Keratinocyte (primary cell): ENCODE measurements around the gene LY6G6F. TPM values are rescaled to one million over a fixed set of nuclear protein-coding genes. Genes with fewer than 3 reads are reported as not detected.
A peak's percentile ranks its signal among the peaks of the same experiment; 100 is the strongest.

Experiments
- DNase-seq: peaks from one replicate; pipeline ENCODE4 v3.0.0-alpha.2; 2011; ENCODE audit warnings: low read depth, missing footprints, low spot score
- FAIRE-seq: peaks from 2 replicates; lab custom pipeline; 2011; peaks lifted over from hg19 to GRCh38; lab: Jason Lieb, UNC
- H2AFZ ChIP-seq: 2 replicates; pipeline ENCODE4 v1.6.0; 2012; ENCODE audit warnings: low read length, control low read depth, inconsistent platforms; ENCODE audit not compliant: control insufficient read depth
- H3K27ac ChIP-seq: 2 replicates; pipeline ENCODE4 v1.5.1; 2011; ENCODE audit warnings: low read length; ENCODE audit not compliant: control insufficient read depth, insufficient read depth
- H3K27me3 ChIP-seq: 3 replicates; pipeline ENCODE4 v1.6.0; 2011; ENCODE audit warnings: low read length; ENCODE audit not compliant: control insufficient read depth, insufficient read depth; ENCODE audit errors: extremely low read depth
- H3K36me3 ChIP-seq, 2 experiments: 2 replicates in 1 of 2; 3 replicates in 1 of 2; pipeline ENCODE4 v1.5.1; 2011; ENCODE audit warnings: low read length in 2 of 2, mild to moderate bottlenecking in 1 of 2; ENCODE audit not compliant: control insufficient read depth in 2 of 2, insufficient read depth in 2 of 2; ENCODE audit errors: extremely low read depth in 1 of 2
- H3K4me1 ChIP-seq: 3 replicates; pipeline ENCODE4 v1.5.1; 2011; ENCODE audit warnings: low read length; ENCODE audit not compliant: control insufficient read depth, insufficient read depth; ENCODE audit errors: extremely low read depth
- H3K4me2 ChIP-seq: 3 replicates; pipeline ENCODE4 v1.6.0; 2011; ENCODE audit warnings: low read depth, low read length; ENCODE audit not compliant: control insufficient read depth, insufficient read depth; ENCODE audit errors: extremely low read depth
- H3K4me3 ChIP-seq, 3 experiments: fragments of 200-600 bp in 1 of 3; sonication (generic) in 1 of 3; 2 replicates in 2 of 3; 3 replicates in 1 of 3; pipeline ENCODE4 v1.5.1; 2011 to 2016; ENCODE audit warnings: low read length in 3 of 3, mild to moderate bottlenecking in 3 of 3, control low read depth in 2 of 3, inconsistent platforms in 1 of 3, low read depth in 1 of 3, mixed read lengths in 1 of 3, mixed run types in 1 of 3, moderate library complexity in 1 of 3; ENCODE audit not compliant: control insufficient read depth in 2 of 3, insufficient read depth in 2 of 3; ENCODE audit errors: extremely low read depth in 1 of 3
- H3K79me2 ChIP-seq: 2 replicates; pipeline ENCODE4 v1.6.0; 2012; ENCODE audit warnings: low read length; ENCODE audit not compliant: control insufficient read depth, insufficient read depth
- H3K9ac ChIP-seq: 3 replicates; pipeline ENCODE4 v1.6.0; 2011; ENCODE audit warnings: low read length; ENCODE audit not compliant: control insufficient read depth, insufficient read depth; ENCODE audit errors: extremely low read depth
- H3K9me1 ChIP-seq: 3 replicates; pipeline ENCODE4 v1.6.0; 2011; ENCODE audit warnings: low read length; ENCODE audit not compliant: control insufficient read depth, insufficient read depth; ENCODE audit errors: extremely low read depth
- H3K9me3 ChIP-seq: 2 replicates; pipeline ENCODE4 v1.5.1; 2012; ENCODE audit warnings: low read depth, low read length; ENCODE audit not compliant: control insufficient read depth
- H4K20me1 ChIP-seq: 3 replicates; pipeline ENCODE4 v1.6.0; 2011; ENCODE audit warnings: low read length; ENCODE audit not compliant: control insufficient read depth, insufficient read depth; ENCODE audit errors: extremely low read depth
- EZH2 ChIP-seq: IDR thresholded peaks from one replicate; pipeline ENCODE4 v1.6.1; 2012; ENCODE audit warnings: inconsistent platforms, mild to moderate bottlenecking, low read length, moderate library complexity
- dilution Hi-C: fragments of 300-500 bp; cut with MboI; formaldehyde crosslinking; loops from one replicate; pipeline ENCODE4 v1.7.0; 2020; ENCODE audit warnings: low sequenced_read_pairs; ENCODE audit not compliant: extremely low pct_ligation_motif_present
- polyA plus RNA-seq, 5 experiments: library from polyadenylated mRNA; depleted of rRNA in 3 of 5; stranded (reverse) in 3 of 5; stranded (forward) in 1 of 5; unstranded in 1 of 5; fragments of >200 nt; gene quantifications; 1 replicate in 1 of 5; 2 replicates in 3 of 5; 3 replicates in 1 of 5; pipeline versions ENCODE4 v1.2.1 to v1.2.3, GENCODE V29; 2011 to 2012; ENCODE audit warnings: missing spikeins in 2 of 5, low read depth in 1 of 5, low replicate concordance in 1 of 5
- TF ChIP-seq, protein P1 (sequence below), 3 experiments: IDR thresholded peaks in 1 of 3; conservative IDR thresholded peaks in 1 of 3; optimal IDR thresholded peaks in 1 of 3; 2 replicates in 2 of 3; 3 replicates in 1 of 3; pipeline versions ENCODE3 to v1.5.1; 2011; ENCODE audit warnings: low read length in 3 of 3, mild to moderate bottlenecking in 3 of 3, moderate library complexity in 2 of 3, control low read depth in 1 of 3, inconsistent platforms in 1 of 3; ENCODE audit not compliant: insufficient read depth in 2 of 3; ENCODE audit errors: extremely low read depth in 1 of 3

Gene LY6G6F
- polyA plus RNA-seq, 1 donor (not counting 4 experiments of a cell fraction or from before 2014, with no cell fraction given) = not detected

DNA sequence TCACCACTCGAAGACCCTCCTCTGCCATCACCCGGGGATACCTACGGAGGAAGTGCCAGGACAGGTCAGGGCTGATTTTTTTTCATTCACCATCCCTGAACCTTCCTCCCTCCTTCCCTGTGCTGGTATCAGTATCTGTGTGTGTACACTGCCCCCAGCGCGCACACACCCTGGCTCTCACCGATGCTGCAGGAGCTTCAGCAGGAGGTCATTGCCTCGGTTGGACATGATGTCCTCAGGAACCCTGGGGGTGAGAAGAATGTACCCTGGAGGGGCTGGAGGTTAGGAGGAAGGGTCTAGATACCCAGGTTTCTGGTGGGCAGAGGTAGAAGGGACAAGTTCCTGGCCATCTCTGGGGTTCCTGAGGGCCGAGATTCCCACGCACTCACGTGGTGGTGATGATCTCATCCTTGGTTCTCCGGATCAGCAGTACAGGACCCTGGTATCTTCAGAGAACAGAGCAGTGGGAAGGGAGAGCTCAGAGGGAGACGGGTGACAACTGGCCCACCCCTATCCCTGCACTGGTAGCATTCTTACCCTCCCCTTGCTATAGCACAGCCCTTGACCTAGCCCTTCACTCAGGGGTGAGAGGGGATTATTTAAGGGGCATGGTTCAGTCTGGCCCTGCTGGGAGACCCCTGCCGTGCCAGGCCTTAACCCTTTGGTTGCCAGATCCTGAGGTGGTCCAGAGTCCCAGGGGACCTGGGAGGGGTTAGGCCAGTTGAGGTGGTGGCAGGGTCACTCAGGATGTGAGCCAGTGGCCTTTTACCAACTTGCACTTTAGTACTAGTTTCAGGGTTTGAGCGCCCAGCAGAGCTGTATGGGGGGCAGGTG, 18.6 kb upstream of the LY6G6F start:
- no peak for TF ChIP-seq EZH2
- TF ChIP-seq, protein P1, sequence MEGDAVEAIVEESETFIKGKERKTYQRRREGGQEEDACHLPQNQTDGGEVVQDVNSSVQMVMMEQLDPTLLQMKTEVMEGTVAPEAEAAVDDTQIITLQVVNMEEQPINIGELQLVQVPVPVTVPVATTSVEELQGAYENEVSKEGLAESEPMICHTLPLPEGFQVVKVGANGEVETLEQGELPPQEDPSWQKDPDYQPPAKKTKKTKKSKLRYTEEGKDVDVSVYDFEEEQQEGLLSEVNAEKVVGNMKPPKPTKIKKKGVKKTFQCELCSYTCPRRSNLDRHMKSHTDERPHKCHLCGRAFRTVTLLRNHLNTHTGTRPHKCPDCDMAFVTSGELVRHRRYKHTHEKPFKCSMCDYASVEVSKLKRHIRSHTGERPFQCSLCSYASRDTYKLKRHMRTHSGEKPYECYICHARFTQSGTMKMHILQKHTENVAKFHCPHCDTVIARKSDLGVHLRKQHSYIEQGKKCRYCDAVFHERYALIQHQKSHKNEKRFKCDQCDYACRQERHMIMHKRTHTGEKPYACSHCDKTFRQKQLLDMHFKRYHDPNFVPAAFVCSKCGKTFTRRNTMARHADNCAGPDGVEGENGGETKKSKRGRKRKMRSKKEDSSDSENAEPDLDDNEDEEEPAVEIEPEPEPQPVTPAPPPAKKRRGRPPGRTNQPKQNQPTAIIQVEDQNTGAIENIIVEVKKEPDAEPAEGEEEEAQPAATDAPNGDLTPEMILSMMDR (optimal IDR thresholded peaks at IDR 0.05 in 1 of 3, IDR thresholded peaks at IDR 0.05 in 1 of 3, conservative IDR thresholded peaks at IDR 0.05 in 1 of 3; ENCODE audit: extremely low read depth in 1 of 3, insufficient read depth in 2 of 3, low read length in 3 of 3) = no peak
- dilution Hi-C loops = no loop called here
- peaks cover 11 to 44% of the 10 kb centered on the region in 2 experiments for H3K36me3 ChIP-seq
- H2AFZ ChIP-seq = no peak overlapping the region
- no peaks in the 10 kb centered on the region for H3K27me3 ChIP-seq
- H3K4me3 ChIP-seq = no peak overlapping the region
- H3K4me2 ChIP-seq = no peak overlapping the region
- no peak overlapping the region for H3K9ac ChIP-seq
- H3K79me2 ChIP-seq = no peaks in the 10 kb centered on the region
- no peaks in the 10 kb centered on the region for H3K9me3 ChIP-seq
- H4K20me1 ChIP-seq = no peaks in the 10 kb centered on the region
- DNase-seq = no peak
- no peaks in the 10 kb centered on the region for H3K4me1 ChIP-seq
- no peak overlapping the region for H3K27ac ChIP-seq
- no peaks in the 10 kb centered on the region for H3K9me1 ChIP-seq
- FAIRE-seq = no peak

DNA sequence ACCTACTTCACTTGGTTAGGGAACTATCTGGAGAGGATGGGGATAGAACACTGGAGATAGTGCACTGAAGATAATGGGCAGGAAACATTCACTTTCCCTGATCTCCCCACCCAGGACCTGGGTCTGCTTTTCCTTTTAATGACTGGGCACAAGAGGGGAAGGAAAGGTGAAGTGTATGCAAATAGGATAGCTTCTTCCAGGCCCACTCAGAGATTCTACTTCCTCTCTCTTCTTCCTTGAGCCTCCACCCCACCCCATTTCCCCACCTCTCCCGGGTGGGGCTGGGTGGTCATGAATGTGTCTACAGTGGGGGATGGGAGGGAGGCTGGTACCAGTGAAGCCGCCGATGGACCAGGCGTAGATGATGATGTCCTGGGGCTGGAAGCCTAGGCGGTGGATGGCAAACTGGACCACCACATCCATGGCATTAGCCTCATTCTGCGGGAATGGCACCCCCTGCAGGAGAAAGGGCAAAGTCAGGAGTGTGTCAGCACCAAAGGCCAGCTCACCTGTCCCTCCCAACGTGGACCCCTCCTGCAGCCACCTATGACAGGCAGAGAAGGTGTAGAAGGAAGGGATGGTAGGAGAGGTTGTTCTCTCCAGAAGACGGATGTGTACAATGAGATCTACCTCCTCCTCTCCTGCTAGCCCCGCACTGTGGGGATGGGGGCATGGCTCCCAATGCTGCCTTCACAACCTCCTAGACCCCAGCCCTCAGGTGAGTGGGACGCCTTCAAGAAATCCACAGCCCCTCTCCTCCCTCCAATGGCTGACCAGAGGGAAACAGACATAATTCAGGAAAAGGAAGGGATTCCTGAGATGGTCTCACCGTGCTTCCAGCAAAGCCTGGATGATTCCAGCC, 17.2 kb upstream of the LY6G6F start:
- Histone ChIP-seq H3K4me2 (no peak overlapping the region), H4K20me1 (no peaks in the 10 kb centered on the region), H3K9ac (no peak overlapping the region), H3K4me1 (no peaks in the 10 kb centered on the region), H3K9me1 (no peaks in the 10 kb centered on the region), H2AFZ (no peak overlapping the region), H3K27ac (no peak overlapping the region), H3K4me3 (no peak overlapping the region), H3K27me3 (no peaks in the 10 kb centered on the region), H3K36me3 (peaks cover 17 to 47% of the 10 kb centered on the region in 2 experiments), H3K9me3 (no peaks in the 10 kb centered on the region), H3K79me2 (no peaks in the 10 kb centered on the region)
- DNase-seq = no peak
- dilution Hi-C loops = no loop called here
- FAIRE-seq = no peak
- no peak for TF ChIP-seq EZH2
- TF ChIP-seq, protein P1 (optimal IDR thresholded peaks at IDR 0.05 in 1 of 3, IDR thresholded peaks at IDR 0.05 in 1 of 3, conservative IDR thresholded peaks at IDR 0.05 in 1 of 3; ENCODE audit: extremely low read depth in 1 of 3, insufficient read depth in 2 of 3, low read length in 3 of 3) = peak in 2 of 3 experiments; percentile 48 to 71
